ENCODE measurements around the gene FOXP2.

DNA sequence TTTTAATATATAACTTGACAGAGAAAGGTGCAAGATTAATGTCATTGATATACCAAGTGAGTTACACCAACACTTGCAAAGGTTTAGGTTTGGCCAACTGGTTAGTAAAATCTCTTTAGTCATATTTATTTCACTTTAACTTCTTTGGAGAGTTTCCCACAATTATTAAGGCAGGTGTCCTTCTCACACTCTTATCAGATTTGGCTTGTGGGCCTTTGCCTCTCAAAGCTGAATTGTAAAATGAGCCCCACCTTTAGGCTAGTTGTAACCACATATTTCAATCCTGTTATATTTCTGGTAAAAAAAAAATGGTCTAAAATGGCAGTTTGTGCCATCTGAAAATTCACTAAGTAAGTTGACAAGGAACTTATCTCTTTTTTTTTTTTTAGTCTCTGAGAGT lies 26.6 kb upstream of the FOXP2 start:
- TF ChIP-seq, protein P1, sequence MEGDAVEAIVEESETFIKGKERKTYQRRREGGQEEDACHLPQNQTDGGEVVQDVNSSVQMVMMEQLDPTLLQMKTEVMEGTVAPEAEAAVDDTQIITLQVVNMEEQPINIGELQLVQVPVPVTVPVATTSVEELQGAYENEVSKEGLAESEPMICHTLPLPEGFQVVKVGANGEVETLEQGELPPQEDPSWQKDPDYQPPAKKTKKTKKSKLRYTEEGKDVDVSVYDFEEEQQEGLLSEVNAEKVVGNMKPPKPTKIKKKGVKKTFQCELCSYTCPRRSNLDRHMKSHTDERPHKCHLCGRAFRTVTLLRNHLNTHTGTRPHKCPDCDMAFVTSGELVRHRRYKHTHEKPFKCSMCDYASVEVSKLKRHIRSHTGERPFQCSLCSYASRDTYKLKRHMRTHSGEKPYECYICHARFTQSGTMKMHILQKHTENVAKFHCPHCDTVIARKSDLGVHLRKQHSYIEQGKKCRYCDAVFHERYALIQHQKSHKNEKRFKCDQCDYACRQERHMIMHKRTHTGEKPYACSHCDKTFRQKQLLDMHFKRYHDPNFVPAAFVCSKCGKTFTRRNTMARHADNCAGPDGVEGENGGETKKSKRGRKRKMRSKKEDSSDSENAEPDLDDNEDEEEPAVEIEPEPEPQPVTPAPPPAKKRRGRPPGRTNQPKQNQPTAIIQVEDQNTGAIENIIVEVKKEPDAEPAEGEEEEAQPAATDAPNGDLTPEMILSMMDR (IDR thresholded peaks at IDR 0.05 in 8 of 11, conservative IDR thresholded peaks at IDR 0.05 in 3 of 11) = no peak
- no peak for TF ChIP-seq POLR2A (IDR thresholded peaks at IDR 0.05)
- TF ChIP-seq POLR2AphosphoS5 (IDR thresholded peaks at IDR 0.05) = no peak
